Measurements from ENCODE around the gene ABCC4. TPM values are rescaled to one million over a fixed set of nuclear protein-coding genes. Genes with fewer than 3 reads are reported as not detected.
A peak's percentile ranks its signal among the peaks of the same experiment; 100 is the strongest.

Gene ABCC4
- total RNA-seq, 5 donors from 2014 or later (not counting 1 experiment from before 2014, with no cell fraction given): 8.9 to 12.5 (median 9.5) TPM

DNA sequence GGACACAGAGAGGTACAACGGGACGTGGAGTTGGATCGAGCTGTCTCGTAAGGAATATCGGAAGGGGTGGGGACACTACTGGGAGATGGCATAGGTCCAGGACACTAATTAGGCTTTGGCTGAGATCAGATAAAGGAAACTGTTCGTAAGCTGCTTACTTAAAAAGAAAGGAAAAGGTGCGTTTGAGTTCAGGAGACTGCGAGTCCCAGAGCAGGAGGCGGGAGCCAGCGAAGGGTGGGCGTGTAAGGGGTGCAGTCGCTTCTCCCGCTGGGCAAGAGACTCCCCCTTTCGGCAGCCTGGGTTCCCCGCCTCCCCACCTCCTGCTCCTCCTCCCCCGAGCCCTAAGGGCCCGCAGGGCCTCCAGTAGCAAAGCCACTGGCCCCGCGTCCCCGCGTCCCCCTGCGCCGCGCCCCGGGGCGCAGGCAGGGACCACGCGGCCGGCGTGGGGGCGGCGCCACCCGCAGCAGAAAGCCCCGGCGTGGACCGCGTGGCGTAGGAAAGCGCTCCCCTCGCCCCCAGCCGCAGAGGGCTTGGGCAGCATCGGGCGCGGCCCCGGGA lies 547 bp downstream of the ABCC4 start:
- peaks cover 5 to 17% of the 10 kb centered on the region in 2 experiments for H3K4me1 ChIP-seq (ENCODE audit: control insufficient read depth in 1 of 2, extremely low read depth in 1 of 2, insufficient read depth in 2 of 2, low read length in 2 of 2)

GRCh38 chr13:95298971-95299621 lies 2.2 kb downstream of the ABCC4 start:
- ChIA-PET POLR2A (interaction anchor here in 1 of 2 donors (0.6 to 1.0 kb wide), 3 partner anchors 25 to 542 kb away, joined by 3 to 4 read pairs (median 3); no protein-coding TSS in a partner anchor), CTCF (interaction anchor here (0.6 to 1.1 kb wide), 4 partner anchors 12 to 240 kb away, joined by 3 to 5 read pairs (median 4); no protein-coding TSS in a partner anchor)
- Mint-ChIP-seq H3K9me3 (no peaks in the 10 kb centered on the region), H3K27me3 (peaks cover 0 to 6% of the 10 kb centered on the region in 2 donors), H3K36me3 (peaks cover 3% of the 10 kb centered on the region), H3K27ac (no peak overlapping the region), H3K4me1 (peaks cover 28 to 39% (median 35%) of the 10 kb centered on the region in 3 donors), H3K4me3 (peak overlapping the region; percentile 84 to 94 (median 85))
- Histone ChIP-seq H3K27ac (ENCODE audit: low read length) (no peak overlapping the region), H3K36me3 (ENCODE audit: control insufficient read depth in 2 of 2, extremely low read depth in 1 of 2, insufficient read depth in 1 of 2, low read length in 1 of 2) (no peaks in the 10 kb centered on the region), H3K9me3 (no peaks in the 10 kb centered on the region), H3K27me3 (replicated peaks in 1 of 2; ENCODE audit: control insufficient read depth in 2 of 2, extremely low read depth in 1 of 2, insufficient read depth in 2 of 2, low read length in 1 of 2) (peaks cover 0 to 4% of the 10 kb centered on the region in 2 experiments), H3K4me1 (ENCODE audit: control insufficient read depth in 1 of 2, extremely low read depth in 1 of 2, insufficient read depth in 2 of 2, low read length in 2 of 2) (peaks cover 5 to 17% of the 10 kb centered on the region in 2 experiments), H3K4me3 (ENCODE audit: control insufficient read depth in 1 of 2, extremely low read depth in 1 of 2, low read length in 1 of 2) (no peak overlapping the region)
- no peak for DNase-seq
- 79% methylated on average over 5 of the region's 11 CpGs for WGBS (ENCODE audit: insufficient coverage)
- no peak for ATAC-seq (replicated peaks in 1 of 4)

More for the DNA sequence above, 547 bp downstream of the ABCC4 start:
- peak overlapping the region in 1 of 2 donors; percentile 70 for H3K27ac Mint-ChIP-seq
- ChIA-PET POLR2A (no interaction called here), CTCF (interaction anchor here (0.8 to 1.5 kb wide), 3 partner anchors 104 to 112 kb away, joined by 3 read pairs; no protein-coding TSS in a partner anchor)
- no peaks in the 10 kb centered on the region for H3K36me3 ChIP-seq (ENCODE audit: control insufficient read depth in 2 of 2, extremely low read depth in 1 of 2, insufficient read depth in 1 of 2, low read length in 1 of 2)
- H3K36me3 Mint-ChIP-seq: peaks cover 3% of the 10 kb centered on the region
- peak; percentile 59 to 65 (median 60) for ATAC-seq (replicated peaks in 1 of 4)
- no peaks in the 10 kb centered on the region for H3K9me3 ChIP-seq
- peak in 32 of 35 experiments; percentile 5 to 48 (median 18) for DNase-seq
- H3K27me3 Mint-ChIP-seq: peaks cover 0 to 6% of the 10 kb centered on the region in 2 donors
- H3K4me3 ChIP-seq (ENCODE audit: control insufficient read depth in 1 of 2, extremely low read depth in 1 of 2, low read length in 1 of 2): peak overlapping the region; percentile 55 to 96
- H3K4me3 Mint-ChIP-seq: peak overlapping the region; percentile 84 to 94 (median 85)
- no peaks in the 10 kb centered on the region for H3K9me3 Mint-ChIP-seq
- H3K27ac ChIP-seq (ENCODE audit: low read length): no peak overlapping the region
- peaks cover 0 to 4% of the 10 kb centered on the region in 2 experiments for H3K27me3 ChIP-seq (replicated peaks in 1 of 2; ENCODE audit: control insufficient read depth in 2 of 2, extremely low read depth in 1 of 2, insufficient read depth in 2 of 2, low read length in 1 of 2)
- 3% methylated on average over 43 of the region's 45 CpGs for WGBS (ENCODE audit: insufficient coverage)
- H3K4me1 Mint-ChIP-seq: peaks cover 28 to 39% (median 35%) of the 10 kb centered on the region in 3 donors

- Histone ChIP-seq H3K9me3 (no peaks in the 10 kb centered on the region), H3K4me3 (ENCODE audit: control insufficient read depth in 1 of 2, extremely low read depth in 1 of 2, low read length in 1 of 2) (no peak overlapping the region), H3K27ac (ENCODE audit: low read length) (no peak overlapping the region), H3K27me3 (replicated peaks in 1 of 2; ENCODE audit: control insufficient read depth in 2 of 2, extremely low read depth in 1 of 2, insufficient read depth in 2 of 2, low read length in 1 of 2) (peaks cover 0 to under 1% of the 10 kb centered on the region in 2 experiments), H3K4me1 (ENCODE audit: control insufficient read depth in 1 of 2, extremely low read depth in 1 of 2, insufficient read depth in 2 of 2, low read length in 2 of 2) (peaks cover 5 to 17% of the 10 kb centered on the region in 2 experiments), H3K36me3 (ENCODE audit: control insufficient read depth in 2 of 2, extremely low read depth in 1 of 2, insufficient read depth in 1 of 2, low read length in 1 of 2) (no peaks in the 10 kb centered on the region)
- POLR2A ChIA-PET: interaction anchor here in 1 of 2 donors (0.6 to 1.0 kb wide), 2 partner anchors 24 to 59 kb away, joined by 3 to 4 read pairs; no protein-coding TSS in a partner anchor
- Mint-ChIP-seq H3K4me1 (peaks cover 28 to 39% (median 35%) of the 10 kb centered on the region in 3 donors), H3K4me3 (no peak overlapping the region), H3K27ac (peak overlapping the region in 1 of 2 donors; percentile 69), H3K27me3 (peaks cover 0 to 6% of the 10 kb centered on the region in 2 donors), H3K36me3 (peaks cover 3% of the 10 kb centered on the region), H3K9me3 (no peaks in the 10 kb centered on the region)
- DNase-seq: no peak
- 98% methylated on average over 5 of the region's 8 CpGs for WGBS (ENCODE audit: insufficient coverage)
- ATAC-seq (replicated peaks in 1 of 4): no peak
- CTCF ChIA-PET: interaction anchor here in 1 of 2 donors (0.6 to 1.2 kb wide), 5 partner anchors 10 to 106 kb away, joined by 3 to 5 read pairs (median 3); no protein-coding TSS in a partner anchor
These were observed 2.9 kb downstream of the ABCC4 start for GRCh38 chr13:95298169-95298965.

GRCh38 chr13:95296326-95296925 lies 4.8 kb downstream of the ABCC4 start:
- H3K36me3 Mint-ChIP-seq: peaks cover 10% of the 10 kb centered on the region
- H3K4me1 Mint-ChIP-seq: peaks cover 22 to 33% (median 24%) of the 10 kb centered on the region in 3 donors
- no peaks in the 10 kb centered on the region for H3K9me3 ChIP-seq
- POLR2A ChIA-PET: interaction anchor here in 1 of 2 donors (0.6 kb wide), 1 partner anchor 9 kb away, joined by 3 read pairs; no protein-coding TSS in a partner anchor
- peaks cover 2 to 8% of the 10 kb centered on the region in 2 experiments for H3K4me1 ChIP-seq (ENCODE audit: control insufficient read depth in 1 of 2, extremely low read depth in 1 of 2, insufficient read depth in 2 of 2, low read length in 2 of 2)
- no peak overlapping the region for H3K4me3 ChIP-seq (ENCODE audit: control insufficient read depth in 1 of 2, extremely low read depth in 1 of 2, low read length in 1 of 2)
- ATAC-seq (replicated peaks in 1 of 4) (no peak), DNase-seq (peak in 6 of 35 experiments; percentile 3 to 33 (median 16))
- H3K4me3 Mint-ChIP-seq: no peak overlapping the region
- no peaks in the 10 kb centered on the region for H3K27me3 ChIP-seq (replicated peaks in 1 of 2; ENCODE audit: control insufficient read depth in 2 of 2, extremely low read depth in 1 of 2, insufficient read depth in 2 of 2, low read length in 1 of 2)
- H3K27ac Mint-ChIP-seq: no peak overlapping the region
- no peaks in the 10 kb centered on the region for H3K36me3 ChIP-seq (ENCODE audit: control insufficient read depth in 2 of 2, extremely low read depth in 1 of 2, insufficient read depth in 1 of 2, low read length in 1 of 2)
- no peaks in the 10 kb centered on the region for H3K9me3 Mint-ChIP-seq
- CTCF ChIA-PET: interaction anchor here (0.9 to 2.9 kb wide), 4 partner anchors 83 to 537 kb away, joined by 3 to 13 read pairs (median 5); no protein-coding TSS in a partner anchor
- H3K27ac ChIP-seq (ENCODE audit: low read length): no peak overlapping the region
- WGBS (ENCODE audit: insufficient coverage): no CpG with 5 or more reads among the region's 4 CpGs
- no peaks in the 10 kb centered on the region for H3K27me3 Mint-ChIP-seq

DNA sequence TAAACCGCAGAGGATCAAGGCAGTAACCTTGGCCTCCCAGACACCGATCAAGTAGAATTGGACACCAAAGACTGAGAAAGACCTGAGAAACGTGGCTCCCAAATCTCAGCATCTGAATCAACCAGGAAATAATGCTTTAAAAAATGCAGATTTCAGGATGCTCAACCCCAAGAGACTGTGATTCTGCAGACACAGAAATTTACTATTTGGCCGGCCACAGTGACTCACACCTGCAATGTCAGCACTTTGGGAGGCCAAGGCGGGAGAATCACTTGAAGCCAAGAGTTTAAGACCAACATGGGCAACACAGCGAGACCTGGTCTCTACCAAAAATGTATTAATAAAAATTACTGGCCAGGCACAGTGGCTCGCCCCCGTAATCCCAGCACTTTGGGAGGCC lies 6.2 kb downstream of the ABCC4 start:
- H3K27ac ChIP-seq (ENCODE audit: low read length): no peak overlapping the region
- ATAC-seq (replicated peaks in 1 of 4): no peak
- Mint-ChIP-seq H3K4me3 (no peak overlapping the region), H3K9me3 (no peaks in the 10 kb centered on the region), H3K4me1 (peaks cover 16 to 26% (median 18%) of the 10 kb centered on the region in 3 donors), H3K27ac (no peak overlapping the region), H3K27me3 (no peaks in the 10 kb centered on the region), H3K36me3 (peaks cover 14% of the 10 kb centered on the region)
- 93% methylated on average over 6 of the region's 8 CpGs for WGBS (ENCODE audit: insufficient coverage)
- H3K4me1 ChIP-seq (ENCODE audit: control insufficient read depth in 1 of 2, extremely low read depth in 1 of 2, insufficient read depth in 2 of 2, low read length in 2 of 2): peaks cover 0 to 1% of the 10 kb centered on the region in 2 experiments
- no peaks in the 10 kb centered on the region for H3K36me3 ChIP-seq (ENCODE audit: control insufficient read depth in 2 of 2, extremely low read depth in 1 of 2, insufficient read depth in 1 of 2, low read length in 1 of 2)
- H3K27me3 ChIP-seq (replicated peaks in 1 of 2; ENCODE audit: control insufficient read depth in 2 of 2, extremely low read depth in 1 of 2, insufficient read depth in 2 of 2, low read length in 1 of 2): no peaks in the 10 kb centered on the region
- no peaks in the 10 kb centered on the region for H3K9me3 ChIP-seq
- CTCF ChIA-PET: interaction anchor here in 1 of 2 donors (0.6 to 2.9 kb wide), 2 partner anchors 109 to 734 kb away, joined by 3 to 13 read pairs; no protein-coding TSS in a partner anchor
- POLR2A ChIA-PET: no interaction called here
- no peak overlapping the region for H3K4me3 ChIP-seq (ENCODE audit: control insufficient read depth in 1 of 2, extremely low read depth in 1 of 2, low read length in 1 of 2)
- no peak for DNase-seq

Measured in T-cell (primary cell).